NCI-H82 treated with DMSO at 0.1 percent for 48 hours (cell line): ENCODE data around the gene ZFYVE9.
"Not testable (repeated sequence)": the region's sequence is repeated elsewhere in the genome, so short reads cannot be mapped to it uniquely, and the experiment has no call there.

Experiments
- DNase-seq: peaks from one replicate; lab custom pipeline; 2025; ENCODE audit not compliant: unreplicated experiment; lab: John Stamatoyannopoulos, UW

The ZFYVE9 gene

GRCh38 chr1:52182874-52183400 is 41.0 kb downstream of the ZFYVE9 start:
- no peak for DNase-seq

GRCh38 chr1:52186449-52186848 is 44.6 kb downstream of the ZFYVE9 start:
- no peak for DNase-seq

- no peak for DNase-seq
Measured at GRCh38 chr1:52189898-52190480, 48.1 kb downstream of the ZFYVE9 start.

- no peak for DNase-seq
Measured at GRCh38 chr1:52190500-52191252, 48.8 kb downstream of the ZFYVE9 start.

GRCh38 chr1:52191395-52191965 is 49.6 kb downstream of the ZFYVE9 start:
- DNase-seq = no peak

GRCh38 chr1:52192024-52192423 is 50.1 kb downstream of the ZFYVE9 start:
- DNase-seq = no peak

GRCh38 chr1:52192436-52192835 is 50.5 kb downstream of the ZFYVE9 start:
- no peak for DNase-seq

GRCh38 chr1:52193985-52194384 is 52.1 kb downstream of the ZFYVE9 start:
- DNase-seq = no peak

- DNase-seq = no peak
Measured at GRCh38 chr1:52195161-52195560, 53.3 kb downstream of the ZFYVE9 start.

- DNase-seq = no peak
Measured at GRCh38 chr1:52203935-52204625, 62.2 kb downstream of the ZFYVE9 start.

- DNase-seq = no peak
Measured at GRCh38 chr1:52204696-52205095, 62.8 kb downstream of the ZFYVE9 start.

GRCh38 chr1:52206686-52207085 is 64.8 kb downstream of the ZFYVE9 start:
- not testable (repeated sequence) for DNase-seq

- no peak for DNase-seq
Measured at GRCh38 chr1:52209429-52209828, 67.5 kb downstream of the ZFYVE9 start.

- no peak for DNase-seq
Measured at GRCh38 chr1:52210044-52210443, 68.2 kb downstream of the ZFYVE9 start.

- DNase-seq = no peak
Measured at GRCh38 chr1:52216907-52217458, 75.1 kb downstream of the ZFYVE9 start.

GRCh38 chr1:52225174-52225573 is 83.3 kb downstream of the ZFYVE9 start:
- no peak for DNase-seq

- no peak for DNase-seq
Measured at GRCh38 chr1:52229494-52229893, 87.6 kb downstream of the ZFYVE9 start.

GRCh38 chr1:52233463-52233862 is 91.6 kb downstream of the ZFYVE9 start:
- DNase-seq = no peak

- DNase-seq = no peak
Measured at GRCh38 chr1:52234014-52234413, 92.1 kb downstream of the ZFYVE9 start.

- DNase-seq = no peak
Measured at GRCh38 chr1:52234708-52235107, 92.8 kb downstream of the ZFYVE9 start.

GRCh38 chr1:52235646-52236045 is 93.8 kb downstream of the ZFYVE9 start:
- no peak for DNase-seq
